ENCODE results near the gene DEAF1.

Gene DEAF1

GRCh38 chr11:621838-622237 lies 73.2 kb downstream of the DEAF1 start:
- no peak for DNase-seq (ENCODE audit: low spot score)

DNA sequence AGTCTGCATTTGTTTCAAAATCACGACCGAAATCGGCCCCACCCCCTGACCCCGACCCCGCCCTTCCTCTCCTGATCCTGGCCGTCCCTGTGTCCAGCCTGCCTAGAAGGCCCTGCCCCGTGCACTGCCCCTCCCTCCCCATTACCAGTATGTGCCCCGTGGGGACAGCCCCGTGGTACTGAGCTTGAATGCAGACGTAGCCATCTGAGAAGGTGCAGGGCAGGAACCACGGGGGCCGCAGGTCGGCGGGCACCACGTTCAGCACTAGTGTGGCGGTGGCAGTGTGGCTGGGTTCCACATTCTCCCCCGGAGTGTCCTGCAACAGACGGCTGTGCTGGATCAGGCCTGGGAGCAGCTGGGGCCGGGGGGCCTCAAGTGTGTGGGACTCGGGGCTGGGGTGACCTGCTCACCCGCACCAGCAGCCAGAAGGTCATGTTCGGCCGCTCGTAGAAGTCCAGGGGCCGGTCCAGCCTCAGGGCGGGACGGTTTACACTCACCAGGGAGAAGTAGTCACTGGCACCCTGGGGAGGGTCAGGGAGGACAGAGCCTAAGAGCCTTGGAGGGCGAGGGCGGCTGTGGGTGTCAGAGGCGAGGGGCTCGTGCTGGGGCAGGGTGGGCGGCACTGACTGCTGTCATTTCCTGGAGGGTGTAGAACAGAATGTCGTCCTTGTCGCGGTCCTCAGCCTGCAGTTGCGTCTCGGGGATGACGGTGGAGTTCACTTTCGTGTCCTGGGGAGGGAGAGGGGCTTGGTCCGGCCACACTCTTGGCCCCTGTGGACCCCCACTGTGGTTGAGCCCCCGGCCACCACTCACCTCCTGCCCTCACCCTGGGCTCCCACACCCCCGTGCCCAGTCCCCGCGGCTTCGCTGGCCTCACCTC lies 73.8 kb downstream of the DEAF1 start:
- no peak for DNase-seq (ENCODE audit: low spot score)

DNA sequence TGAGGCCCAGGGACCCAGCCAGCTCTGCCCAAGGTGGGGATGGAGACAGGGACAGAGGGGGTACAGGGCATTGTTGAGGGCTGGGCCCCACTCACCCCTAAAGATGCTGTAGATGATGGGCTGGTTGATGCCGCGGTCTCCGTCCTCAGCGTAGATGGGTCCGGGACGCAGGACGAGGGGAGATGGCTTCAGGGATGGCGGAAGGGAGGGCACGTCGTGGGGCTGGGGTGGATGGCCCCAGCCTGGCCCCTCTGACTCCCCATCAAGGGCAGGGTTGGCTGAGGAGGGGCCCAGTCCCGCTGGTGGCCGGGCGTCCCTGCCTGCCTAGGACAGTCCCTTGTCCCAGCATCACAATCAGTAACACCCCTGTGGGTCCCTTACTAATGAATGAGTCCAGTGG lies 74.8 kb downstream of the DEAF1 start:
- DNase-seq (ENCODE audit: low spot score) = no peak

- DNase-seq (ENCODE audit: low spot score) = no peak
Measured at GRCh38 chr11:619628-620050, 75.4 kb downstream of the DEAF1 start.

DNA sequence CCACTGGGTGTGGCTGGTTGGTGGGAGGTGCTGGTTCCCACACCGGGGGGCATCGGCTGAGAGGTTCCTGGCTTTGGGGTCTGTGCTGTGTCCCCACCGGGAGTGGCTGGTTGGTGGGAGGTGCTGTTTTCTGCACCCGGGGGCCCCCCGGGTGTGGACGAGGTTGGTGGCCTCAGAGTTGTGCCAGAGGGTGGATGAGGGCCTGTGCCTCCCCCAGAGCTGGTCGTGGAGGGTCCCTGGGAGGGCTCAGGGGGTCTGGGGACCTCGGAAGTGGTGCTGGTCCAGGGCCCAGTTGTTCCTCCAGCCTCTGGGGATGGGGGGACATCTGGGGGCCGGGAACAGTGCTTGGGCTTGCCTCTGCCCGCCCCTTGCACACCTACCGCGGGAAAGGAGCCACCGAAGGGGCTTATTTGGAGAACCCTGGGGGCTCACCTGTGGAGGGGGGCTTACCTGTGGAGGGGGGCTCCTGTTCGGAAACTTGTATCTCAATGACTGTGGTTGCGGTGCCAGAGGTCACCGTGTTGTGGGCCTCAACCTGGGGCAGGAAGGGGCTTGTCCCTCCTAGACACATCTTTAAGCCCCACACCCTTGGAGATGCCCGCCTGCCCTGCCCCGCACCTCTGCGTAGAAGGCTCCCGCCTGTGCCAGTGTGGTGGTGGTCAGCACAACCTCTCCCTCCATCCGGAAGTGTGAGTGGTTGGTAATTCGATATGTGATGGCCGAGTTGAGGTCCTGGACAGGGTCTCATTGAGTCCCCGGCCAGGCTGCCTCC lies 76.0 kb downstream of the DEAF1 start:
- no peak for DNase-seq (ENCODE audit: low spot score)

GRCh38 chr11:617912-618682 lies 76.9 kb downstream of the DEAF1 start:
- no peak for DNase-seq (ENCODE audit: low spot score)

DNA sequence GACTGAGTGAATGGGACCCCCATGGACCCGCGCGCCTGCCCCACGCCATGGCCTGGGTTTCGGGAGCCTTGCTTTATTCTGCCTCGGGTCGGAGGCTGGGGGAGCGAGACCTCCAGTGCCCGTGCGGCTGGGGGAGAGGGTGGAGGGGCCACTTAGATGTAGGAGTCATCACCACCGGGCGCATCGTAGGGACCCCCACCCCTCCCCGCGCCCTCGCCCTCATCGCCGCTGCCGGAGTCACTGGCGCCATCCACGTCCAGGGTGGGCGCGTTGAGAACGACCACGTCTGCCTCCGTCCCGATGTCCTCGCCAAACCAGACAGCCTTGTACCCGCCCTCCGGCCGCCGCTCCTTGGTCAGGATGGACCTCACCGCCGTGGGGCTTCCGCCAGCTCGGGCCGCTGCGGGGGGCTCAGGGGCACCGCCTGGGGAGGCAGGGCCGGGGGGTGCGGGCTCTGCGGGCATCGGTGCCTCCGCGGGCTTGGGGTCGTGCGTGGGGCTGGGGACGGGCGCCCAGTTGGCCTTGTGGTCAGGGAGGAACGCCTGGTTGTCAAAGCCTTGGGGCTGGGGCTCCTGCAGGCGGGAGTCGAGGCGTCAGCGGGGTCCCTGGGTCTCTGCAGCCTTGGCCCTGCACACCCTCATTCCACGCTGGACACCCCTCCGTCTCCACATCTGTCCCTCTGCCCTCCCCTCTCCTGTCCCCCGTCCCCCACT lies 77.7 kb downstream of the DEAF1 start:
- DNase-seq (ENCODE audit: low spot score) = no peak

- no peak for DNase-seq (ENCODE audit: low spot score)
Measured at GRCh38 chr11:616320-617198, 78.5 kb downstream of the DEAF1 start.

- peak; percentile 97 for DNase-seq (ENCODE audit: low spot score)
Measured at GRCh38 chr11:615504-616319, 79.3 kb downstream of the DEAF1 start, which contains the start of gene IRF7. Gene IRF7, minus strand, starts transcription at chr11:615950. Its CDS starts 586 bp downstream, at chr11:615364.

- DNase-seq (ENCODE audit: low spot score) = no peak
Measured at GRCh38 chr11:614623-615503, 80.2 kb downstream of the DEAF1 start.

- no peak for DNase-seq (ENCODE audit: low spot score)
Measured at GRCh38 chr11:614021-614622, 80.9 kb downstream of the DEAF1 start.

- DNase-seq (ENCODE audit: low spot score) = peak; percentile 73
Measured at GRCh38 chr11:613369-613968, 81.6 kb downstream of the DEAF1 start.

- no peak for DNase-seq (ENCODE audit: low spot score)
Measured at GRCh38 chr11:612961-613300, 82.1 kb downstream of the DEAF1 start.

DNA sequence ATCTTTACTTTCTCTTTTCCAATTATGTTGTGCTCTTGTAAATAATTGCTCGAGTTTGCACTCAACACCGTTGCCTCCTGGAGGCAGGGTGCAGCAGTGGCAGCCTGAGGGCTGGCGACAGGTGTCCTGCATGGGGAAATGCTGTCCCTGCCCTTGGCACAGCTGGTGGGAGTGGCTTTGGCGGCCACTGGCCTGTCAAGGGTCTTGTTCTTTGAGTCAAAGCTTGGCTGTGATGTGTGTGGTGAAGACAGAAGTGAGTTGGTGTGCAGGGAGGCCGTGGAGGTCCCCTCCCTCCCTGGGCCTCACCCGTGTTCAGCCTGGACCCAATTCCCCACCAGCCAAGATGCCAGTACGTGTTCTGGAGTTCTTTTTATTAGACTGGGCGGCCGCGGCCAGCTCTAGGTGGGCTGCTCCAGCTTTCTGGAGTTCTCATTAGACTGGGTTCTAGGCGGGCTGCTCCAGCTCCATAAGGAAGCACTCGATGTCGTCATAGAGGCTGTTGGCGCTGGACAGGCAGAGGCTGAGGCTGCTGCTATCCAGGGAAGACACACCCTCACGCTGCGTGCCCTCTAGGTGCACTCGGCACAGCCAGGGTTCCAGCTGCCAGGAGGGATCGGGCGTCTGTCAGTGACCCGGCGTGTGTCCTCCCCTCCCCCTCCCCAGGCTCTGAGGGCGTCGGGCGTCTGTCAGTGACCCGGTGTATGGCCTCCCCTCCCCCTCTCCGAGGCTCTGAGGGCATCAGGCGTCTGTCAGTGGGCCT lies 82.6 kb downstream of the DEAF1 start:
- DNase-seq (ENCODE audit: low spot score) = no peak

DNA sequence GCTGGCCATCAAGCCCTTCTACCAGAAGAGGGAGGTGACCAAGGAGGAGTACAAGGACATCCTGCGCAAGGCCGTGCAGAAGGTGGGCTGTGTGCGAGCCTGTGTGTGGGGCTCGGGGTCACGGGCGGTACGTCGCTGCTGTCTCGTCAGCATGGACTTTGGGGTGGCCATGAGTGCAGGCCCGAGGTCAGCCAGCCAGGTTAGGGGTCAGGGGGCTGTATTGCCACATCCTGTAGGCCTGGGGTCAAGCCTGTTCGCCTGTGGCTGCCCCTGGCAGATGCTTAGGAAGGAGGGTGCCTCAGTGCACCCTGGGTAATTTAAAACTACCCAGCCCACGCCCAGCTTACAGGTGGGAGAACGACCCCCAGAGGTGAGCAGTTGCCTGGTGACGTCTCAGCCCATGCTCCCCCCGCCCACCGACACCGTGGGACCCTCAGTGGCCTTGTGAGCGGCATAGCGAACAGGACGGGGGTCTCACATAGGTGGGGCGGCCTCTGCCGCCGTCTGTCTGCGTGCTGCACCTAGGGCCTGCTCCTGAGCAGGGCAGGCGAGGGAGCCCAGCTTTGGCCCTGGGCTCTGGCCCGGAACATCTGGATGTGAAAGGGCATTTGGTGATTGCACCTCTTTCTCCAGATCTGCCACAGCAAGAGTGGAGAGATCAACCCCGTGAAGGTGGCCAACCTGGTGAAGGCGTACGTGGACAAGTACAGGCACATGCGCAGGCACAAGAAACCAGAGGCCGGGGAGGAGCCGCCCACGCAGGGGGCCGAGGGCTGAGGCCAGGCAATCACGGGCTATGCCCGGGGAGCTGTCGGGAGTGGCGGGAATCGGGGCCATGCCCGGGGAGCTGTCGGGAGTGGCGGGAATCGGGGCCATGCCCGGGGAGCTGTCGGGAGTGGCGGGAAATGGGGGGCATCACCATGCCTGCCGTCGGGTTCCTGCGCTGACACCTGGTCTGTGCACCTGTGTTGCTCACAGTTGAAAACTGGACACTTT lies 83.7 kb downstream of the DEAF1 start:
- DNase-seq (ENCODE audit: low spot score) = no peak

Measured in GM03348 (cell line).